Hindlimb muscle (tissue), 1 donor: ENCODE data around the gene MPPED2. TPM values are rescaled to one million over a fixed set of nuclear protein-coding genes. Genes with fewer than 3 reads are reported as not detected.
"Not testable (repeated sequence)": the region's sequence is repeated elsewhere in the genome, so short reads cannot be mapped to it uniquely, and the experiment has no call there.

Experiments used
- DNase-seq: peaks from one replicate; pipeline ENCODE4 v3.0.0-alpha.2; 2013
- polyA plus RNA-seq: library from polyadenylated mRNA; unstranded; fragments of 120-200 nt; gene quantifications from one replicate; pipeline ENCODE4 v1.2.1, GENCODE V29; 2013; ENCODE audit not compliant: insufficient read length

Gene MPPED2
- polyA plus RNA-seq, 1 donor = 4.4 TPM

DNA sequence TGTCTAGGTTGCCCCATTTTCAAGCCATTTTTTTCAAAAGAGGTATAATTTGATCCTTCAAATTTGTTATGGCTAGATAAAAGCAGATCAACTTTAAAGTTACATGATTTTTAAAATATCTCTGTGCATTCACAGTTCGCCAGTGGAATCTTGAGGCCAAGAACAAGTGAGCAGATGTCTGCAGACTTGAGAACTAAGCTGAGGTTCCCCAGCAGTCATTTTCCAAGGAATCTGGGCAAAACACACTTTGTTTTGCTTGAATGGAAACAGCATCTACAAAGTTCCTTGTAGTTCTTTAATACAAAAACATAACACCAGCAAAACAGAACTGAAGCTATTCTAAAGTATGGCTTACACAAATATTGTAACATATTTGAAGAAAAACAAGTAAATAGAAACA is 7.7 kb downstream of the MPPED2 start:
- DNase-seq = no peak

GRCh38 chr11:30573951-30574350 is 12.2 kb downstream of the MPPED2 start:
- DNase-seq = no peak

DNA sequence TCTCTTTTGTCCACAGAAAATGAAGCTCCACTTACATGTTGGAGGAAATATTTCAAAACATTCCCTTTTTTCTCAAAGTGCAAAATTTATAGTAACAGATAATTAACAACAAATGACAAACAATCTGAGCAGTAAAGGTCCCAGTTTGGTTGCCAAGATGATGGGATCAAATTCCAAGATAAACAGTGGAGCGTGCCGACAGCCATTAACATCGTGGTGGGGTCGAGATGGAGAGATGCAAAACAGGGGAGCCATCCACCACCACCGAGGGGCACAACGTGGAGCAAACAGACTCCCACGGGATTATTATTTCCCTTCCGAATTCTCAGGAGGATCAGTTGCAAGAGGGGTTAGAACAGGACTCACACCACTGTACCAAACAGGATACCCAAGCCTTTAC is 17.2 kb downstream of the MPPED2 start:
- DNase-seq = no peak

- DNase-seq = no peak
Observed at GRCh38 chr11:30567644-30568043, 18.5 kb downstream of the MPPED2 start.

DNA sequence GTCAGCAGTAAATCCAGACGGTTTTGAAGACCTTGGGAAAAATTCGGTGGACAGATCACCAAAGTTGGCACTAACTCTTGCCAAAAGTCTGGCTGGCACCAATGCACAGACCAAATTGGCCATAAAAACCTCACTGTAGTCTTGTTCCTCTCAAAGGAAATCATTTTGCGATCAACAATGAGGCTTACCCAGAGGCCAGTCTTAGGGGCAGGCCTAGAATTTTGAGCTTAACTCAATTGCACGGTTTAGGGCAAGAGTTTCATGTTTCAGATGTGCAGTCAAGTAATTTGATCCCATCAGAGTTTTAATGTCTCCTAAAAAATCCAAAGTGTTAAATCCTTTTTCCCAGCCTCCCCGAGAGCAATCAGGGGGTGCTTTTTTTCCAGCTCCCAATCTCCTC is 19.0 kb downstream of the MPPED2 start:
- DNase-seq = no peak

- DNase-seq = no peak
Observed at GRCh38 chr11:30566482-30566881, 19.7 kb downstream of the MPPED2 start.

- DNase-seq = no peak
Observed at GRCh38 chr11:30565027-30565426, 21.1 kb downstream of the MPPED2 start.

DNA sequence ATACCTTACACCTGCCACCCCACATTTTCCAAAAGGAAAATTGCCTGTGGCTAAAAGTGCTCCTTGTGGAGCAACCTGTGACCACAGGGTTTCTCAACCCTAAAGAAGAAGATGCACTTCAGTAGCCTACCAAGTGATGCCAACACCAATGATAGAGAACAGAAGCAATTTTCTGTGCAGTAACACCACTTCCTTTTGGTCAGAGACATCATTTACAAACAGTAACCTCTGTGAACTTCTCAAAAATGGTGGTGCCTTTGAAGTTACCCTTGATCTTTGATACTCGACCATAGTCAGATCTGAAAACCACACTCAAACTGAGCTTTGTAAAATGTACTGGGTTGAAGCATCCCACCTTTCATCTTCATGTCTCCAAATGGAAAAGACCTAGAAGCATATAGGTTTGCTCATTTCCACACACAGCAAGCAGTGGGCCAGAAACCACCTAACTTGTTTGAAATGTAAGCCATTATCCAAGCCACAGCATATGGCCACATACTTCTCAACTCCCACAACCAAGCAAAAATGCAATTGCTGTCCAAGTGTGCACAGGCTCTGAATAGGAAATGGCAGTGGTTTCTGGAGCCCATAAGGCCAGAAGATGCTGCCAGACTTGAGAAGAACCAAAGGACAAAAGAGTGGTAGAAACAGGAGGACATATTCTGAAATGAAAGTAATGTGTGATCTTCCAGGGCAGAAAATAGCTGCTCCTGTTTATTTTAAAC is 24.3 kb downstream of the MPPED2 start:
- DNase-seq = no peak

DNA sequence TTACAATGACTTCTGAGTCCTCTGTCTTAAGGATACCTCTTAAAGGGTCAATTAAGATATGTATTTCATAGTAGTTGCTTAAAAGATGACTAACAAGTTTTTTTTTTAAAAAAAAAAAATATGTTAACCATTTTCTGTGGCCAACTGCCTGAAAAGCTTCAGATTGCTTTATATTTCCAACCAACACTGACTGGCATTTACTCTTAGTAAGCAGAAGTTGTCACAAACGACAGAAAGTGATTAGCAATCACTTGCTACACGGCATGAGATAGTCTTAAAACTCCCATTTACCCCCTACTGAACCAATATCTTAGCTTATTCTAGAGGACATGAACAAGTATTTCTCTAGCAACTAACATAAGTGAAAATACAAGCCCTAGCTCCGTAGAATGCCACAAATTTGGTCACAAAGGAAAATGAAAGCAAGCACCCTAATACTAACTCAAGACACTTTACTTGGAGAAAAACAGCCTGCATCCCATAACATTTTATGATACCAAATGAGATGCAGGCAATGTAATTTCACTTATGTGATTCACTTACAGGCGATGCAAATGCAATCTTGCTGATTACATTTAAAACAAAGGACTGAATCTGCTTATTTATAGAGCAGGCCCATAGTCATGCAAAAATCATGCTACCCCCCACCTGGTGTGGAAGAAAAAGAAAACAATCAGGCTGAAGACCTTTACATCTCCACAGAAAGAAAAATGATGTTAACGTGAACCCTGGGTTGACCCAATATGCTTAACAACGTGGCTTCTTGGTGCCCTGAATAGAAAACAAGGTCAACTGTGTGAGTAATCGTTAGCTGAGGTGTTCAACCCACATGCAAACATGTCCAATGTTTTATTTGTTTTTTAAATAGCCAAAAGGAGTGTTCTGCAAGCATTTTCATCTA is 25.7 kb downstream of the MPPED2 start:
- DNase-seq = no peak

GRCh38 chr11:30559004-30559403 is 27.1 kb downstream of the MPPED2 start:
- no peak for DNase-seq

DNA sequence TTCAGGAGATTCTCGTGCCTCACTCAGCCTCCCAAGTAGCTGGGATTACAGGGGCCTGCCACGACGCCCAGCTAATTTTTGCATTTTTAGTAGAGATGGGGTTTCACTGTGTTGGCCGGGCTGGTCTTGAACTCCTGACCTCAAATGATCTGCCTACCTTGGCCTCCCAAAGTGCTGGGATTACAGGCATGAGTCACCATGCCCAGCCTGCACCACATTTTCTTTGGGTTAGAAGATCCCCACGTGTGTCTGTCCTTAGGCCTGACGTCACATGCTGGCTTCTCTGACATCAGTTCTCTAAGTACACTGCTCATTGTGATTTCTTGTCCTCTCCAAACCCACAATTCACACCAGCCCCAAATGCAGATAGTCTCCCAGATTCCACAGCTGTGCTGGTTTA is 31.6 kb downstream of the MPPED2 start:
- not testable (repeated sequence) for DNase-seq

- no peak for DNase-seq
Observed at GRCh38 chr11:30553521-30554110, 32.5 kb downstream of the MPPED2 start.

DNA sequence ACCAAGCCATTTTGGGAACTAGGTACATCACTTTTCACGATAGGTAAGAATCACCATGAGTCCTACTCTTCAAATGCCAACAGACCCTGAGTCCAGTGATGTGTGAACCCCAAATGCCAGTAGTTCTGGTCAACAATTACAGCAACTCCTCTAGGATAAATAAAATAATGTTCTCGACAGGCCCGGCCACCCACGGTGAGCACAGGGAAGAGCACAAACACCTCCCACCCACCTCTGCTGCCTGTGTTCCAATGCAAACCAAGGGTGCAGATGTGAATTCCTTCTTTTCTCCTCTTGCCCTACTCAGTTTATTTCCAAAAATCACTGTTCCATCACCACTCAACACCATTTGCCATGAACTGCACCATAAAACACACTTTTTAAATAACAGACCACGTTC is 33.3 kb downstream of the MPPED2 start:
- DNase-seq = no peak

- DNase-seq = no peak
Observed at GRCh38 chr11:30550022-30550542, 36.1 kb downstream of the MPPED2 start.

- no peak for DNase-seq
Observed at GRCh38 chr11:30549565-30549964, 36.6 kb downstream of the MPPED2 start.

GRCh38 chr11:30546334-30546733 is 39.8 kb downstream of the MPPED2 start:
- no peak for DNase-seq

DNA sequence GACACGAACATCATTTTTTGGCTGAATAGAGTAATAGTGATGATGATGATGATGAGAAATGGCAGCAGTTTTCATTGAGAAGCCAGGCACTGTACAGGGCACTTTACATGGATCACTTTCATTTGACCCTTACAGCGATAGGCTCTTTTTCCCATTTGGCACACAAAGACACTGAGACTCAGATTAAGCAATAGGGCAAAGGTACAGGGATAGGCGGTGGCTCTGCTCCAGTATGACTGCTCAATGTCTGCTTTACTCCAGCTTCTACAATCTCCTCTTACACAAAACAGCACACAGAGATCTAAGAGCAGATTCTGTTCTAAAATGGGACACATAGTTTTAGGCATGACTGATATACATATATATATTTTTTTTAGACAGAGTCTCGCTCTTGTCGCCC is 40.6 kb downstream of the MPPED2 start:
- no peak for DNase-seq

DNA sequence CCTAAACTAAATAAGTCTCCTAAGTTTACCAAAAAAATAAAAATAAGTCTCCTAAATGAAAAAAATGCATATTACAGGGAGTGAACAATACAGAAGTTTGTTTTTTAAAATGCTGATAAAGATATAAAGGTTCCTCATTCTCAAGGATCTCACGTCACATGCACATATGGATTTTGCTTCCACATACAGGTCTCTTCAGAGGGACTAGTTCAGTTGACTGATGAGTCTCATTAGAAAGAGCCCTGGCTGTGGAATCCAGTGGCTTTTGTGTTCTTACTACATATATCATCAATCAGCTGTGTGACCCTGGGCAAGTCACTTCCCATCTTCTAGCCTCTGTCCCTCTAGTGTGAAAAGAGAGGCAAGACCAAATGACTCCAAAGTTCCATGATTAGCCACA is 43.1 kb downstream of the MPPED2 start:
- no peak for DNase-seq

- no peak for DNase-seq
Observed at GRCh38 chr11:30540781-30541180, 45.4 kb downstream of the MPPED2 start.

DNA sequence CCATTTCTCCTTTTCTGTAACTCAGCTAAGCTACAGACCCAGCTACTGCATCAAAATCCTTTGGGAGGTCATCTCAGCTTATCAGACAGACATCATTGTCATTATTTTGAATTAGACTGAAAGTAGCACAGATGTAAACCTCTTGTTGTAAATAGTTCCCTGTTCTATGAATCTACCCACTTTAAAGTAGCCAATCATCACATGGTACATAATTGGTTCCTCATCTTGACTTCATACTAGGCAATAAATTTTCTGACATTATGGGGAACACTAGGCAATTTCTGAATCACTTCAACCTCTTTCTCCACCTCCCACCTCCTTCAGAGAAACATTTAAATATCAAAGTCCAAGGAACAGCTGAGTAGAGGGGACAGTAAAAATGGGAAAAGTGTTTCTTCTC is 47.9 kb downstream of the MPPED2 start:
- DNase-seq = no peak

DNA sequence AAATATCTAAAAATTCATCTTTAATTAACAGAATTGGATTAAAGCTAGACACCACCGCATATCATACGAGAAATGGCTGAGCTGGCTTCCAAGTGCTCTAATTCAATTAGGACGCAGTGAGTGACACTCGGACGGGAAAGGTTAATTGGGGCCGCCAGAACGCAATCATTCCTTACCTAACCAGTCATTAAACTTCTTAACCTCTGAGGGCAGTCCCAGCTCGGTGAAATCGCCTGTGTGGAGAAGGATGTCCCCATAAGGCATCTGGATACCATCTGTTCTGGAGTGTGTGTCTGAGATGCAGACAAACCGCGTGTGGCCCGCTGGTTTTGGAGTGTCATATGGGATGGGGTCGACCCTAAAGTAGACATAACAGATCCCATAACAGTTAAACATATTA is 50.3 kb downstream of the MPPED2 start:
- DNase-seq = no peak

- no peak for DNase-seq
Observed at GRCh38 chr11:30533445-30533947, 52.7 kb downstream of the MPPED2 start.

- no peak for DNase-seq
Observed at GRCh38 chr11:30527566-30527965, 58.6 kb downstream of the MPPED2 start.
